T-cell (primary cell): ENCODE data around the gene MED6. TPM values are rescaled to one million over a fixed set of nuclear protein-coding genes. Genes with fewer than 3 reads are reported as not detected.

Experiments used
- ATAC-seq, 4 experiments: fragments of 200-7000 bp in 3 of 4; fragments of 150-1000 bp in 1 of 4; cut with Tn5 transposase; replicated peaks in 1 of 4; 1 replicate in 3 of 4; 2 replicates in 1 of 4; pipeline ENCODE4 v1.10.0; 2021; ENCODE audit warnings: moderate library complexity in 3 of 4, mild to moderate bottlenecking in 2 of 4, moderate number of reproducible peaks in 1 of 4
- CTCF ChIA-PET, 2 donors: fragments of 300-600 bp; sonication (Branson Sonifier 250); formaldehyde crosslinking; loops; one replicate each; lab custom pipeline; 2022; ENCODE audit warnings: antibody characterized with exemption in 2 of 2; lab: Charles Lee
- POLR2A ChIA-PET, 2 donors: fragments of 300-600 bp; sonication (Branson Sonifier 250); formaldehyde crosslinking; loops; one replicate each; lab custom pipeline; 2022; ENCODE audit warnings: antibody characterized with exemption in 2 of 2; lab: Charles Lee
- DNase-seq, 35 experiments: peaks; one replicate each; pipeline versions ENCODE4 v3.0.0 to v3.0.0-alpha.2; 2013 to 2023
- H3K27ac ChIP-seq: one replicate; pipeline ENCODE4 v1.5.1; 2013; ENCODE audit warnings: low read length
- H3K27me3 ChIP-seq, 2 experiments: replicated peaks in 1 of 2; 1 replicate in 1 of 2; 2 replicates in 1 of 2; pipeline versions ENCODE4 v1.6.1 to v1.7.0; 2013; ENCODE audit warnings: low read length in 1 of 2, mixed read lengths in 1 of 2; ENCODE audit not compliant: control insufficient read depth in 2 of 2, insufficient read depth in 2 of 2; ENCODE audit errors: extremely low read depth in 1 of 2
- H3K36me3 ChIP-seq, 2 donors: 1 replicate in 1 of 2; 2 replicates in 1 of 2; pipeline versions ENCODE4 v1.6.1 to v1.7.0; 2013; ENCODE audit warnings: low read length in 1 of 2; ENCODE audit not compliant: control insufficient read depth in 2 of 2, insufficient read depth in 1 of 2; ENCODE audit errors: extremely low read depth in 1 of 2
- H3K4me1 ChIP-seq, 2 experiments: 1 replicate in 1 of 2; 2 replicates in 1 of 2; pipeline versions ENCODE4 v1.6.1 to v1.7.0; 2013; ENCODE audit warnings: low read length in 2 of 2, mixed read lengths in 1 of 2; ENCODE audit not compliant: insufficient read depth in 2 of 2, control insufficient read depth in 1 of 2; ENCODE audit errors: extremely low read depth in 1 of 2
- H3K4me3 ChIP-seq, 2 donors: 1 replicate in 1 of 2; 2 replicates in 1 of 2; pipeline versions ENCODE4 v1.5.1 to v1.7.0; 2013; ENCODE audit warnings: mild to moderate bottlenecking in 2 of 2, low read length in 1 of 2, moderate library complexity in 1 of 2; ENCODE audit not compliant: control insufficient read depth in 1 of 2; ENCODE audit errors: extremely low read depth in 1 of 2
- H3K9me3 ChIP-seq: 2 replicates; pipeline ENCODE4 v1.7.0; 2013
- H3K27ac Mint-ChIP-seq, 2 donors: one replicate each; pipeline ENCODE4 v1.8.0; 2020 to 2021; ENCODE audit warnings: mild to moderate bottlenecking in 2 of 2, mixed read lengths in 2 of 2
- H3K27me3 Mint-ChIP-seq, 2 donors: one replicate each; pipeline ENCODE4 v1.8.0; 2021 to 2022; ENCODE audit warnings: mixed read lengths in 2 of 2
- H3K36me3 Mint-ChIP-seq: one replicate; pipeline ENCODE4 v1.8.0; 2021; ENCODE audit warnings: mixed read lengths
- H3K4me1 Mint-ChIP-seq, 3 donors: one replicate each; pipeline ENCODE4 v1.8.0; 2020 to 2022; ENCODE audit warnings: mixed read lengths in 3 of 3, mild to moderate bottlenecking in 1 of 3
- H3K4me3 Mint-ChIP-seq, 3 donors: one replicate each; pipeline ENCODE4 v1.8.0; 2020 to 2022; ENCODE audit warnings: mild to moderate bottlenecking in 3 of 3, mixed read lengths in 3 of 3, moderate library complexity in 3 of 3
- H3K9me3 Mint-ChIP-seq, 3 donors: one replicate each; pipeline ENCODE4 v1.8.0; 2020 to 2022; ENCODE audit warnings: mixed read lengths in 3 of 3
- WGBS: methylation state at CpG from one replicate; pipeline ENCODE4 v1.1.5; 2013; ENCODE audit warnings: missing lambda C conversion rate; ENCODE audit not compliant: insufficient coverage; 5-methylcytosine and 5-hydroxymethylcytosine counted together
- total RNA-seq, 35 experiments: library from RNA in 6 of 35; stranded (reverse) in 6 of 35; fragments of 120-200 nt in 1 of 35; gene quantifications; one replicate each; pipeline versions ENCODE4 v1.2.1 to v1.2.4 and lab custom pipeline; 2013 to 2026

Gene MED6
- total RNA-seq, 5 donors from 2014 or later (not counting 1 experiment from before 2014, with no cell fraction given), result 45.1 to 96.4 (median 53.3) TPM

DNA sequence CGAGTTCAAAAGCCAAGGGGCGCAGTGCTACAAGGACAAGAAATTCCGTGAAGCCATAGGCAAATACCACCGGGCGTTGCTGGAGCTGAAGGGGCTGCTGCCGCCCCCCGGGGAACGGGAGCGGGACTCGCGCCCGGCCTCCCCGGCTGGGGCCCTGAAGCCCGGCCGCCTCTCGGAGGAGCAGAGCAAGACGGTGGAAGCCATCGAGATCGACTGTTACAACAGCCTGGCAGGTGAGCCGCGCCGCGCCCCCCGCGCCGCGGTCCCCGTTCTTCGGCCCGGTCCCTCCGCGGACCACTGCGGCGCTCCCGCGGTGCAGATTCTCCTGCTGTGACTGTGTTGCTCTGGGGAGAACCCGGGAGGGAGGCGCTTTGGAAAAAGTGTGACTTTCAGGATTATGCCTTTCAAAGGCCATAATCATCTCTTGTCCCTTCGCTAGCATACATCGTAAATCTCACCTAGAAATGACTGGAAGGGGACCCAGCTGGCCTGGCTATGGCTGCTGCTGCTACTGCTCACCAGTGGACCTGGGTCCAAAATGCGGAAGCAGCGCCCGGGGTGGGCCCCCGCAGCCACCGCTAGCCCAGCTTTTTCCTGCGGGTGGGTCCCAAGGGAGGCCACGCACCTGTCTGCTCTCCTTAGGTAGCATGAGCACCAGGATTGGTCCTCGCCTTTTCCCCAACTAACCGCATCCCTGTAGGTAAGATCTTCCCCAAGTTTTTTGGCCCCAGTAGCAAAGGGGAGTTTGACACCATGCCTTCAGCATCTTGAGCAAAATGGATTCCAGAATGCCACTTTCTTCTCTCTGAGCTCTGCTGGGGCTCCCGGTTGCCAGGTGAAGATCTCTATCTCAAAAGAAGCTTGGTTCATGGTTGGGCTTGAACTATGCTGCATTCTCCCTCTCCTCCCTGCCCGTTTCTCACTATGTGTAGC is 42.1 kb upstream of the MED6 start:
- Histone ChIP-seq H3K36me3 (no peaks in the 10 kb centered on the region), H3K9me3 (no peaks in the 10 kb centered on the region), H3K4me1 (peaks cover 39 to 46% of the 10 kb centered on the region in 2 experiments), H3K4me3 (peak overlapping the region; percentile 76 to 92), H3K27ac (peak overlapping the region; percentile 54), H3K27me3 (peaks cover 0 to 4% of the 10 kb centered on the region in 2 experiments)
- ATAC-seq (peak; percentile 34 to 44 (median 40)), DNase-seq (peak in 16 of 35 experiments; percentile 5 to 54 (median 26))
- peak overlapping the region; percentile 95 to 96 for H3K27ac Mint-ChIP-seq
- peaks cover 0 to 3% of the 10 kb centered on the region in 2 donors for H3K27me3 Mint-ChIP-seq
- peaks cover 60 to 68% (median 66%) of the 10 kb centered on the region in 3 donors for H3K4me1 Mint-ChIP-seq
- ChIA-PET POLR2A (interaction anchor here (0.5 to 0.9 kb wide), 3 partner anchors 13 to 1264 kb away, joined by 3 to 4 read pairs (median 4); no protein-coding TSS in a partner anchor), CTCF (interaction anchor here in 1 of 2 donors (0.9 to 1.2 kb wide), 3 partner anchors 12 to 73 kb away, joined by 3 read pairs; no protein-coding TSS in a partner anchor)
- H3K9me3 Mint-ChIP-seq, result no peaks in the 10 kb centered on the region
- 0% methylated on average over 45 of the region's 51 CpGs for WGBS
- peak overlapping the region; percentile 91 to 96 (median 95) for H3K4me3 Mint-ChIP-seq
- peaks cover 3% of the 10 kb centered on the region for H3K36me3 Mint-ChIP-seq

DNA sequence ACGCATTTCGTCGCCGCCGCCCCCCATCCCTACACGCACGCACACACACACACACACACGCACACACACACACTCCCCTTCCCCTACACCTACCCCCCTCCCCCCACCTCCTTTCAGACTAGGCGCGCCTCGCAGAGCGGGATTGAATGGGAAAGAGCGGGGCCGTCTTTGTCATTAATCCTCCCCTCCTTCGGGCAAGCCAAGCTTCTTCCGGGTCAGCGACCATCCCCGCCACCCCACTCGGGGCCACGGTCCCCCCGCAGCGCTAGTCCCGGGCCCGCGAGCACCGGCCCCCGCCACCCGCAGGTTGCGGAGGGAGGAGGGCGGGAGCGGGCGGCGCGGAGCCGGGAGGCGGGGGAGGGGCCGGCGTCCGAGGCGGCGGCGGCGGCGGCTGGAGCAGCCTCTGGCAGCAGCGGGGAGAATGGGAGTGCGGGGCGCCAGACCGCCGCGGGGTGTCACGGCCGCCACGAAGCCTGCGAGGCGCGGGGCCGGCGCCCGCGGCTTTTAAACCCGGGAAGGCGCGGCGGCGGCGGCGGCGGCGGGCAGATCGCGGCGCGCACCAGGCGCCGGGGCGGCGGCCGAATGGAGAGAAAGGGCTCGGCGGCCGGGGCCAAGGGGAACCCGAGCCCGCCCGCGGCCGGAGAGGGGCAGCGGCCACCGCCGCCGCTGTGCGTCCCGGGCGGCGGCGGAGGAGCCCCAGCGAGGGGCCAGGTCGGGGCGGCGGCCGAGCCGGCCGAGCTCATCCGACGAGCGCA is 41.3 kb upstream of the MED6 start, which contains the start of gene TTC9:
TTC9 (plus strand) TSS at position 369 of the 755 bp plus-strand sequence; CDS start at position 583, 214 bp downstream.
- ChIA-PET CTCF (interaction anchor here (0.8 to 1.8 kb wide), 5 partner anchors 16 to 27 kb away, joined by 3 to 7 read pairs (median 5); no protein-coding TSS in a partner anchor), POLR2A (interaction anchor here (0.6 to 0.8 kb wide), 2 partner anchors 20 to 168 kb away, joined by 4 to 7 read pairs; partner anchors contain the start of gene MAP3K9 (in 1 of the 2))
- peaks cover 0 to 4% of the 10 kb centered on the region in 2 experiments for H3K27me3 ChIP-seq
- H3K27me3 Mint-ChIP-seq, result peaks cover 0 to 3% of the 10 kb centered on the region in 2 donors
- peaks cover 35 to 43% of the 10 kb centered on the region in 2 experiments for H3K4me1 ChIP-seq
- H3K27ac Mint-ChIP-seq, result peak within 1 kb of the TSS; percentile 95 to 96
- H3K36me3 Mint-ChIP-seq, result peaks cover 2% of the 10 kb centered on the region
- peak within 1 kb of the TSS; percentile 95 to 98 (median 95) for H3K4me3 Mint-ChIP-seq
- ATAC-seq (peak; percentile 26 to 50 (median 38)), DNase-seq (peak in 7 of 35 experiments; percentile 7 to 53 (median 29))
- WGBS, result under 1% methylated on average over 92 of the region's 105 CpGs
- peak within 1 kb of the TSS; percentile 54 for H3K27ac ChIP-seq
- no peaks in the 10 kb centered on the region for H3K36me3 ChIP-seq
- H3K4me3 ChIP-seq, result peak within 1 kb of the TSS; percentile 76 to 92
- no peaks in the 10 kb centered on the region for H3K9me3 ChIP-seq
- H3K9me3 Mint-ChIP-seq, result no peaks in the 10 kb centered on the region
- H3K4me1 Mint-ChIP-seq, result peaks cover 55 to 64% (median 64%) of the 10 kb centered on the region in 3 donors

DNA sequence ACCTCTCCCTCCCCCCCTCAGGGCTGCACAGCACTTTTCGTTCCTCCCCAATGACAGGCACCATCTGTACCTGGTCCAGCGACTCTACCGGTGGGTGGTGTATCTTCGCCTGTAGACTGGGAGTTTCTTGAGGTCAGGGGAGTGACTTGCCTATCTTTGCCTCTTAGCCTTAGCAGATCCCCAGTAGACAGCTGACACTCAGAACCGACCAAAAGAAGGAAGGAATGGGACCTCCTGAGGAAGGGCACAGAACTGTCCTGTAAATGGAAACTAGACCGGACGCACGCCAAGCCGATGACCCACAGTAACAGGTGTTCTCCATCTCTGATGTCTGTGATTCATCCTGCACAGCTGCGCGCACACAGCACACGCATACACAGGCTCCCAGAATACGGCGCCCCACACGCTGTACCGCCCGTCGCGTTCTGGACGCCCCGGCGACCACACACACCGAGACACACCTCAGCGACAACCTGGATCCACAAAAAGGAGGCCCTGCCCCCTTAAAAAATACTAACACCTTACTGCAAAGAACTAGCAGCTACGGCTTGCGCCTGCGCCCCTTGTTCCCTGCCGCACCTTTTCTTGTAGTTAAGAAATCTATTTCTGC is 40.6 kb upstream of the MED6 start:
- Histone ChIP-seq H3K27ac (peak overlapping the region; percentile 35), H3K4me3 (peak overlapping the region; percentile 48 to 71), H3K36me3 (no peaks in the 10 kb centered on the region), H3K4me1 (peaks cover 28 to 36% of the 10 kb centered on the region in 2 experiments), H3K9me3 (no peaks in the 10 kb centered on the region), H3K27me3 (peaks cover 0 to 4% of the 10 kb centered on the region in 2 experiments)
- 1% methylated on average over 24 of the region's 28 CpGs for WGBS
- H3K27me3 Mint-ChIP-seq, result peaks cover 0 to 3% of the 10 kb centered on the region in 2 donors
- ChIA-PET POLR2A (interaction anchor here (0.6 to 0.8 kb wide), 2 partner anchors 168 to 289 kb away, joined by 3 to 7 read pairs; partner anchors contain the start of gene MAP3K9 (in 1 of the 2)), CTCF (interaction anchor here (0.8 to 1.8 kb wide), 5 partner anchors 16 to 28 kb away, joined by 3 to 7 read pairs (median 5); no protein-coding TSS in a partner anchor)
- H3K4me3 Mint-ChIP-seq, result peak overlapping the region; percentile 95 to 98 (median 95)
- H3K36me3 Mint-ChIP-seq, result peaks cover 4% of the 10 kb centered on the region
- no peaks in the 10 kb centered on the region for H3K9me3 Mint-ChIP-seq
- DNase-seq (peak in 32 of 35 experiments; percentile 16 to 70 (median 48)), ATAC-seq (peak; percentile 67 to 74 (median 68))
- H3K27ac Mint-ChIP-seq, result peak overlapping the region; percentile 91 to 95
- peaks cover 48 to 62% (median 57%) of the 10 kb centered on the region in 3 donors for H3K4me1 Mint-ChIP-seq

DNA sequence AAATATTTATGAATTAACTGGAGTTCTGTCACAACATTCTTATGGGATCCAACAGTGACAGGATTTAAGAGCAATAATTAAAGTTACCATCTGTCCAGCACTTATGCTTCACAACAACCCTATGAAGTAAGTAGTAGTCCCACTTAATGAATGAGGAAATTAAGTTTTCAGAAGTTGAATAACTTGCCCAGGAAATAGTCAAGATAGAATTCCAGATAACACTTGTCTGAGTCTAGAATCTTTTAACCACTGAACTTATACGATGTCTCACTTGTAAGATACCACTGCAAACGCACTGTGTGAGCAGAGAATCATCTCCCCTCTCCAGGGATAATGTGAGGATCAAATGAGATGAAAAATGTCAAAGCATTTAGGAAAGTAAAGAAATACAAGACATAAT is 38.0 kb upstream of the MED6 start:
- Mint-ChIP-seq H3K27me3 (peaks cover 0 to 3% of the 10 kb centered on the region in 2 donors), H3K36me3 (peaks cover 18% of the 10 kb centered on the region), H3K4me1 (peaks cover 25 to 38% (median 33%) of the 10 kb centered on the region in 3 donors), H3K4me3 (no peak overlapping the region), H3K27ac (no peak overlapping the region), H3K9me3 (peaks cover 0 to 4% (median 0%) of the 10 kb centered on the region in 3 donors)
- Histone ChIP-seq H3K4me3 (no peak overlapping the region), H3K9me3 (no peaks in the 10 kb centered on the region), H3K27ac (no peak overlapping the region), H3K4me1 (peaks cover 10 to 19% of the 10 kb centered on the region in 2 experiments), H3K36me3 (no peaks in the 10 kb centered on the region), H3K27me3 (peaks cover 0 to 4% of the 10 kb centered on the region in 2 experiments)
- ATAC-seq (no peak), DNase-seq (no peak)
- CTCF ChIA-PET, result interaction anchor here in 1 of 2 donors (0.6 kb wide), 1 partner anchor 9 kb away, joined by 6 read pairs; no protein-coding TSS in a partner anchor
- POLR2A ChIA-PET, result interaction anchor here in 1 of 2 donors (1.1 kb wide), 1 partner anchor 20 kb away, joined by 3 read pairs; no protein-coding TSS in a partner anchor
- no CpG with 5 or more reads among the region's 2 CpGs for WGBS

DNA sequence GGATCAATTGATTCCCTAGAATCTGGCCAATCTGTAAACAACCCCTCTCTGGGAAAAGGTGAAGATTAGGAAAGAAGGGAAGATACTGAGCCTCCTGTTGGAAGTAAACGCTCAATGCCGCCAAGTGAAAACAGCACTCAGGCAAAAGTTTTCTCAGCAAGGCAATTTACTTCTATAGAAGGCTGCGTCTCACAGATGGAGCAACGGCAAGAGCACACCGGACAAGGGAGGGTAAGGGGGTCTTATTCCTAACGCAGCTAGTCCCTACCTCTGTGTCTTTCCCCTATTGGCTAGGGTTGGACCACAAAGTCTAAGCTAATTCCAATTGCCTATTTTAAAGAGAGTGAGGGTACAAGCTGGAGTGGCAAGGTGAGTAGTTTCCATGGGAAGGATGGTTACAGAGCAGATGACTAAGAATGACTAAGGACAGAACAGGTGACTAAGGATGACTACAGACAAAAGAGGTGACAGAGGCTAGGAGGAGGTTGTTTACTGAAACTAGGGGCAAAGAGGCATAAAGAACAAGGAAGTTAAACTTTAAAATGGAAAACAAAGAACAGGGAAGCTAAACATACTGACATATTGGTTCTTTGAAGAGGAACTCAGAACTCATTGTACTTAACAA is 35.6 kb upstream of the MED6 start:
- no peak for DNase-seq
- Histone ChIP-seq H3K9me3 (no peaks in the 10 kb centered on the region), H3K27me3 (no peaks in the 10 kb centered on the region), H3K36me3 (no peaks in the 10 kb centered on the region), H3K4me3 (no peak overlapping the region), H3K27ac (no peak overlapping the region), H3K4me1 (peaks cover 10% of the 10 kb centered on the region in 2 experiments)
- WGBS, result 100% methylated on average over 5 of the region's 6 CpGs
- ATAC-seq, result no peak
- ChIA-PET CTCF (no interaction called here), POLR2A (interaction anchor here in 1 of 2 donors (0.6 to 0.7 kb wide), 2 partner anchors 11 to 156 kb away, joined by 5 to 8 read pairs; no protein-coding TSS in a partner anchor)
- Mint-ChIP-seq H3K9me3 (peaks cover 0 to 4% (median 0%) of the 10 kb centered on the region in 3 donors), H3K27ac (no peak overlapping the region), H3K36me3 (peaks cover 18% of the 10 kb centered on the region), H3K27me3 (peaks cover 0 to 3% of the 10 kb centered on the region in 2 donors), H3K4me1 (peaks cover 23 to 31% (median 24%) of the 10 kb centered on the region in 3 donors), H3K4me3 (no peak overlapping the region)
